K562 (cell line): ENCODE measurements around the gene E2F3. TPM values are rescaled to one million over a fixed set of nuclear protein-coding genes. Genes with fewer than 3 reads are reported as not detected.

Experiments
- ARID3A ChIP-seq: IDR thresholded peaks from 2 replicates; pipeline ENCODE4 v1.6.1; 2012; ENCODE audit warnings: low read depth, low read length, improper control_type of control experiment, borderline replicate concordance
- BACH1 ChIP-seq: fragments of 200-800 bp; sonication (Bioruptor generic); IDR thresholded peaks from 2 replicates; pipeline ENCODE4 v1.6.1; 2016; ENCODE audit warnings: missing genetic modification characterization, missing compliant biosample characterization
- FOXM1 ChIP-seq, 2 experiments: fragments of 450-650 bp in 1 of 2; sonication (generic) in 1 of 2; formaldehyde crosslinking in 1 of 2; IDR thresholded peaks; 2 replicates each; pipeline versions ENCODE4 v1.6.1 to v1.9.0; 2017 to 2022; ENCODE audit warnings: low read depth in 2 of 2, mild to moderate bottlenecking in 2 of 2, missing genetic modification reagents in 1 of 2, moderate library complexity in 1 of 2
- FUS ChIP-seq: fragments of 200-400 bp; formaldehyde crosslinking; optimal IDR thresholded peaks from 2 replicates; pipeline ENCODE3; 2017; ENCODE audit warnings: low read depth, low read length
- HDAC8 ChIP-seq: fragments of 450-650 bp; IDR thresholded peaks from 2 replicates; pipeline ENCODE4 v1.6.1; 2016; ENCODE audit warnings: mild to moderate bottlenecking, missing genetic modification characterization, moderate library complexity, missing compliant biosample characterization
- HIVEP1 ChIP-seq: fragments of 250-450 bp; sonication (Bioruptor Pico); IDR thresholded peaks from 2 replicates; pipeline ENCODE4 v1.4.0; 2020; ENCODE audit warnings: mild to moderate bottlenecking
- HOXB6 ChIP-seq: fragments of 250-450 bp; sonication (Bioruptor Pico); IDR thresholded peaks from 2 replicates; pipeline ENCODE4 v1.5.1; 2022; ENCODE audit warnings: mild to moderate bottlenecking, borderline replicate concordance
- KHSRP ChIP-seq: fragments of 450-650 bp; IDR thresholded peaks from 2 replicates; pipeline ENCODE4 v1.6.1; 2017
- MXI1 ChIP-seq: IDR thresholded peaks from 2 replicates; pipeline ENCODE4 v1.6.1; 2011; ENCODE audit warnings: low read depth, mild to moderate bottlenecking, improper control_type of control experiment, low read length
- MYBL2 ChIP-seq, 2 experiments: fragments of 450-650 bp in 1 of 2; sonication (generic) in 1 of 2; formaldehyde crosslinking in 1 of 2; IDR thresholded peaks; 2 replicates each; pipeline versions ENCODE4 v1.6.1 to v1.8.1; 2017 to 2022; ENCODE audit warnings: borderline replicate concordance in 1 of 2, inconsistent platforms in 1 of 2, low read depth in 1 of 2, mild to moderate bottlenecking in 1 of 2, missing genetic modification reagents in 1 of 2, moderate library complexity in 1 of 2
- MYNN ChIP-seq, 2 experiments: sonication (generic); formaldehyde crosslinking in 1 of 2; IDR thresholded peaks; 2 replicates each; pipeline versions ENCODE4 v1.5.0 to v1.6.1; 2016 to 2020; ENCODE audit warnings: antibody characterized with exemption in 1 of 2, missing genetic modification reagents in 1 of 2
- POLR2H ChIP-seq: IDR thresholded peaks from 2 replicates; pipeline ENCODE4 v1.6.1; 2016; ENCODE audit warnings: missing genetic modification characterization, low read depth, mild to moderate bottlenecking, control low read depth, missing compliant biosample characterization, moderate library complexity
- PRPF4 ChIP-seq: fragments of 200-400 bp; formaldehyde crosslinking; IDR thresholded peaks from one replicate; pipeline ENCODE4 v1.6.1; 2017; ENCODE audit warnings: low read length, low read depth, mild to moderate bottlenecking; ENCODE audit not compliant: insufficient read depth, poor library complexity, severe bottlenecking
- STAT5A ChIP-seq: IDR thresholded peaks from 2 replicates; pipeline ENCODE4 v1.6.1; 2012; ENCODE audit warnings: low read length, inconsistent platforms, borderline replicate concordance
- TAF15 ChIP-seq: fragments of 200-400 bp; formaldehyde crosslinking; IDR thresholded peaks from 2 replicates; pipeline ENCODE4 v1.6.1; 2017; ENCODE audit warnings: mild to moderate bottlenecking, low read depth, low read length, moderate library complexity
- TEAD2 ChIP-seq: fragments of 450-650 bp; IDR thresholded peaks from 2 replicates; pipeline ENCODE4 v1.6.1; 2016; ENCODE audit warnings: missing genetic modification characterization, control low read depth, missing compliant biosample characterization
- ZBED1 ChIP-seq: IDR thresholded peaks from 2 replicates; pipeline ENCODE4 v1.6.1; 2014
- ZNF512 ChIP-seq: IDR thresholded peaks from 2 replicates; pipeline ENCODE4 v1.6.1; 2016; ENCODE audit warnings: missing genetic modification characterization, missing compliant biosample characterization
- ZNF707 ChIP-seq: fragments of 250-450 bp; sonication (Bioruptor Pico); conservative IDR thresholded peaks from 2 replicates; pipeline ENCODE4 v1.8.0; 2022; ENCODE audit warnings: inconsistent platforms, mild to moderate bottlenecking, moderate library complexity
- ZNF77 ChIP-seq: fragments of 250-450 bp; sonication (Bioruptor Pico); IDR thresholded peaks from 2 replicates; pipeline ENCODE4 v1.5.0; 2020
- polyA plus RNA-seq, 8 experiments: library from polyadenylated mRNA; depleted of rRNA in 4 of 8; stranded (reverse) in 5 of 8; unstranded in 3 of 8; fragments of >200 nt; fragmentation: Nextera tagmentation in 2 of 8; fragmentation: Illumina TruSeq in 1 of 8; extraction: Ambion mirVana in 2 of 8; extraction: Trizol in 1 of 8; gene quantifications; 2 replicates each; pipeline versions ENCODE4 v1.2.1 to v1.2.3, GENCODE V29; 2011 to 2014; ENCODE audit warnings: inconsistent platforms in 1 of 8, missing spikeins in 1 of 8
- total RNA-seq, 7 experiments: library from RNA; depleted of rRNA in 6 of 7; stranded (reverse); fragments of >200 nt in 6 of 7; fragmentation: Illumina TruSeq in 2 of 7; extraction: Trizol in 2 of 7; gene quantifications; 2 replicates each; pipeline versions ENCODE4 v1.2.1 to v1.2.3, GENCODE V29; 2011 to 2021; ENCODE audit warnings: low replicate concordance in 1 of 7
- TF ChIP-seq, protein P1 (sequence below), 2 experiments: fragments of 450-650 bp; IDR thresholded peaks; 2 replicates each; pipeline ENCODE4 v1.6.1; 2016
- TF ChIP-seq, protein P2 (sequence below): sonication (generic); formaldehyde crosslinking; IDR thresholded peaks from 2 replicates; pipeline ENCODE4 v1.8.0; 2022; ENCODE audit warnings: mild to moderate bottlenecking, missing genetic modification reagents

Gene E2F3
- total and polyA plus RNA-seq, 9 of the 15 experiments (the other 6 are each of a cell fraction or from before 2014, with no cell fraction given): 11.1 to 44.7 (median 27.2) TPM

- TF ChIP-seq ZNF512 (tag) (no peak), POLR2H (tag) (peak; percentile 97), STAT5A (no peak), MYBL2 (IDR thresholded peaks at IDR 0.05; ENCODE audit: low read depth) (peak; percentile 87), MYBL2 (CRISPR knock-in tag; IDR thresholded peaks at IDR 0.05; ENCODE audit: borderline replicate concordance) (no peak), BACH1 (tag) (no peak), MXI1 (peak; percentile 85), HIVEP1 (CRISPR knock-in tag) (peak; percentile 75; the same call in 1 of the 2 replicates), MYNN (IDR thresholded peaks at IDR 0.05) (no peak; the same call in 1 of the 2 replicates), MYNN (CRISPR knock-in tag; IDR thresholded peaks at IDR 0.05) (no peak), KHSRP (no peak), FUS (no peak), TAF15 (no peak), ZNF707 (CRISPR knock-in tag) (no peak), HOXB6 (CRISPR knock-in tag) (no peak), ZNF77 (CRISPR knock-in tag) (no peak), HDAC8 (tag) (0 out of 2 replicates have a peak, but pooled peaks have one; percentile 49), ZBED1 (peak; percentile 69; the same call in 1 of the 2 replicates), PRPF4 (peak; percentile 94), FOXM1 (IDR thresholded peaks at IDR 0.05; ENCODE audit: low read depth) (peak; percentile 56), FOXM1 (CRISPR knock-in tag; IDR thresholded peaks at IDR 0.05; ENCODE audit: low read depth) (peak; percentile 98), ARID3A (no peak; the same call in 1 of the 2 replicates), TEAD2 (no peak)
- TF ChIP-seq, protein P1, sequence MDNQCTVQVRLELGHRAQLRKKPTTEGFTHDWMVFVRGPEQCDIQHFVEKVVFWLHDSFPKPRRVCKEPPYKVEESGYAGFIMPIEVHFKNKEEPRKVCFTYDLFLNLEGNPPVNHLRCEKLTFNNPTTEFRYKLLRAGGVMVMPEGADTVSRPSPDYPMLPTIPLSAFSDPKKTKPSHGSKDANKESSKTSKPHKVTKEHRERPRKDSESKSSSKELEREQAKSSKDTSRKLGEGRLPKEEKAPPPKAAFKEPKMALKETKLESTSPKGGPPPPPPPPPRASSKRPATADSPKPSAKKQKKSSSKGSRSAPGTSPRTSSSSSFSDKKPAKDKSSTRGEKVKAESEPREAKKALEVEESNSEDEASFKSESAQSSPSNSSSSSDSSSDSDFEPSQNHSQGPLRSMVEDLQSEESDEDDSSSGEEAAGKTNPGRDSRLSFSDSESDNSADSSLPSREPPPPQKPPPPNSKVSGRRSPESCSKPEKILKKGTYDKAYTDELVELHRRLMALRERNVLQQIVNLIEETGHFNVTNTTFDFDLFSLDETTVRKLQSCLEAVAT (IDR thresholded peaks at IDR 0.05): peak in 1 of 2 experiments; percentile 74; a peak in 3 of 4 replicates
- TF ChIP-seq, protein P2, sequence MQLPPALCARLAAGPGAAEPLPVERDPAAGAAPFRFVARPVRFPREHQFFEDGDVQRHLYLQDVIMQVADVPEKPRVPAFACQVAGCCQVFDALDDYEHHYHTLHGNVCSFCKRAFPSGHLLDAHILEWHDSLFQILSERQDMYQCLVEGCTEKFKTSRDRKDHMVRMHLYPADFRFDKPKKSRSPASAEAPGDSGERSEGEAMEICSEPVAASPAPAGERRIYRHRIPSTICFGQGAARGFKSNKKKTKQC (CRISPR knock-in tag): peak; percentile 99
Measured at GRCh38 chr6:20401205-20402091, at the start of gene E2F3 (continued).
